Measurements from ENCODE around the gene PNLIPRP1.

Gene PNLIPRP1

GRCh38 chr10:116590590-116591444, at the start of gene PNLIPRP1:
Gene PNLIPRP1 (plus strand): TSS chr10:116590959. CDS start chr10:116591130, 171 bp downstream.
- no peak for DNase-seq

- DNase-seq, result no peak
These were observed 48.6 kb upstream of the PNLIPRP1 start for GRCh38 chr10:116542007-116542677.

DNA sequence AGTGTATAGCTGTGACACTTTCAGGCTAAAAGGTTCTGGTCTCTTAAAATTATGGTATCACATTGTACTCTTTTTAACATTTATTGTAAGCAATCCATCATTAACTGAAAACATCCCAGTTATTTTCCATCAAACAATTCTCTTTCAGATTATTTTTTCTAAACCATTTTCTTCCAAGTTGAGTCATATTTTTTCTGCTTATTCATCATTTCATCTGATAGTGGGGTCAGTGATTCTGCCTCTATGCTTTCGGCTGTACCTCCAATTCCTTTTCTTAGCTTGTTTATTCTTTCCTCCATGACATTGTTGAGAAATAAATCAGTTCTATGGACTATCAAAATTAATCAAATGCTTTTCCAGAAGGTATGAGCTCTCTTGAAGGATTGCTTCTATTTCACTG, 45.6 kb upstream of the PNLIPRP1 start:
- DNase-seq, result no peak

DNA sequence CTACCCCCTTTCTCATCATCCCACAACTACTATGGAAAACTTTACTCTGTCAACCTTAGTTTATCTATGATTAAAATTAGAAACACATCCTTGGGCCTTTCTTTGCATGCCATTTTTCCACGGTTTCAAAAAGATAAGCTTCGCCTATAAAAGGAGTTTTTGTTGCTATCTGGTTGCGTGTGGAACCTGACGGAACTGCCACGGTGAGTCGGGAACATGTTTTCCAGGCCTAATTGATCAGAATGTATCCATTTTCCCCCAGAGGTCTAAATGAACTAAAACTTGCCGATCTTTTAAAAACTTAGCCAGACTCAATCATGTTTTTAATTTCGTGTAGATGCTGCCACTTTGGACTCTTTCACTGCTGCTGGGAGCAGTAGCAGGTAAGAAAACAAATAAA, 45.0 kb upstream of the PNLIPRP1 start, which contains the start of gene PNLIP:
Gene PNLIP, plus strand, starts transcription at position 176 of the 400 bp plus-strand sequence. Its CDS starts 162 bp downstream, at position 338.
- DNase-seq, result no peak

DNA sequence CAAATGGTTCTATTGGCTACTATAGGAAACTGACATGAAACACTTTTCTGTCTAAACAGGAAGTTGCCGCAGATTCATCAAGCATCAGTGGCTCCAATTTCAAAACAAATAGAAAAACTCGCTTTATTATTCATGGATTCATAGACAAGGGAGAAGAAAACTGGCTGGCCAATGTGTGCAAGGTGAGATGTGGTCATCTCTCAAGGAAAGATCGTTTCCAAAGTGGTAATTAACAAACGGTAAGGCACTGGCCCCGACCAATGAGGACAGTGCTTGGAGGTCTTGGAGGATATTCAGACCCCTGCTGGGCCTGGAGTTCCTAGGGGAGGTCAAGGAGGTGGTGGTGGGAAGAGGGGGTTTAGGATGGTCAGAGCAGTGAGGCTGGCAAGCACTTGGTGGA, 42.5 kb upstream of the PNLIPRP1 start:
- no peak for DNase-seq

DNA sequence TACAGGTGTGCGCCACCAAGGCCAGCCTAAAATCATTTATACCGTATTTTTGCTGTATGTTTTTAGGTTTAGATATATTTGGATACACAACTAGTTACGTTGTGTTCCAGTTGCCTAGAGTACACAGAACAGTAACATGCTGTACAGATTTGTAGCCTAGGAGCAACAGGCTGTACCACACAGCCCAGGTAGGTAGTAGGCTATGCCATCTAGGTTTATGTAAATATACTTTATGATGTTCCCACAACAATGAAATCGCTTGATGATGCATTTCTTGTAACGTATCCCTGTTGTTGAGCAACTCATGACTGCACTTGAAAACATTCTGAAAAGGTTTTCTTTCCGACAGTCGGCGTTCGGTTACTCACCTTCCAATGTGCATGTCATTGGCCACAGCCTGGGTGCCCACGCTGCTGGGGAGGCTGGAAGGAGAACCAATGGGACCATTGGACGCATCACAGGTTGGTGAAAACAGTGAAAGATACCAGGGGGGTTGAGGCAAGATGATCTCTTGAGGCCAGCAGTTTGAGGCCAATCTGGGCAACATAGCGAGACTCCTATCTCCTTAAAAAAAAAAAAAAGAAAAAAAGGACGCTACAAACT, 37.3 kb upstream of the PNLIPRP1 start:
- DNase-seq, result no peak

DNA sequence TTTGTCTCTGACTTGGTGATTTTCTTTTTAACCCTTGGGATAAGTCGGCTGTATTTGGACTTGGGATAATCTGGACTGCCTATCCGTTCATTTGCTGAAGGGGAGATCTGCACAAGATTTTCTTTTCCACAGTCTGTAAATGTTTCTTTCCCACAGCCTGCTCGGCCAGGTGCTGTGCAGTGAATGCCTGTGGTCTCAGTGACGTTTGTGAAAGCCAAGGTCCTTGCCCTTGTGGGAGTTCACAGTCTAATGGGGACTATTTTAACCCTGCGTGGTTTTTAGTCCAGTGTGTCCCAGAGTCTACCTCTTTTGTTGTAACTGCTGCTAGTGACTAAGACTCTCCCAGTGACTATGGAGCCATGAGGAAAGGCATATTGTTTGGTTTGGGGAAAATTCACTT, 36.1 kb upstream of the PNLIPRP1 start:
- DNase-seq, result no peak

DNA sequence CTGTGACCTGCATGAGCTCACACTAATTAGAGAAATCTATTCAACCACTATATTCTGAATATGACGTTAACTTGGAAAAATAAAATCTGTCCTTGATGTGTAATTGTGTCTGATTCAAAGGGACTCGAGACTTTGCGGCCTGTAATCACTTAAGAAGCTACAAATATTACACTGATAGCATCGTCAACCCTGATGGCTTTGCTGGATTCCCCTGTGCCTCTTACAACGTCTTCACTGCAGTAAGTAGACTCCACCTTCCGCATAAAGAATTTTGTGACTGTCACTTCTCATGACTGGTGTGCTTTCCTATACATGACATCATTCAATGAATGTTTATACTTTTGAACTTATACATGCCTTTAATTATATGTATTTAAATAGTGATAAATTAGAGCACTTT, 34.9 kb upstream of the PNLIPRP1 start:
- no peak for DNase-seq

DNA sequence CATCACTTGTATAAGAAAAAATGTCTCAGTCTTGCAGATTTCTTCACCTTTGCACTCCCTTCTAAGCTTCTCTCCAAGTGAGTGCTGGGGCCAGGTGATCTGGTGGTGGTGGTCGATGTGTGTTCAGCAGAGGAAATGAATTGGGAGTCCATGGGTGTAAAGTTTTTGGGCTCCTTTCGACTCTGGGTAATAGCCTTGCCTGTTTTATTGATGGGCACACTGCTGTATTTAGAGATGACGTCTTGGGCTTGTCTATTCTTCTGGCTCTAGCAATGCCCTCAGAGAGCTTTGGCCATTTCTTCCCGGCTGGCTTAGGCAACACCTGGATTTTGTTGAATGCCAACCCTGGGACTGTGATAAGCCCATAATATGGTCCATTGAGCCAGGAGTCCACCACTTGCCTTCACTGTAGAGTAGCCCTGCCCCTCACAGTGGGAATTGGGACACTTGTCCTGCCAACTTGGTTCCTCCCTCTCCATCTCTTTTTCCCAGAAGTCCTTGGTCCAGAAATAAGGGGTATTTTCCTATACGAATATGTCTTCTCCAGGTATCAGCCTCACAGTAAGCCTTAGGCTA, 33.4 kb upstream of the PNLIPRP1 start:
- DNase-seq, result no peak

DNA sequence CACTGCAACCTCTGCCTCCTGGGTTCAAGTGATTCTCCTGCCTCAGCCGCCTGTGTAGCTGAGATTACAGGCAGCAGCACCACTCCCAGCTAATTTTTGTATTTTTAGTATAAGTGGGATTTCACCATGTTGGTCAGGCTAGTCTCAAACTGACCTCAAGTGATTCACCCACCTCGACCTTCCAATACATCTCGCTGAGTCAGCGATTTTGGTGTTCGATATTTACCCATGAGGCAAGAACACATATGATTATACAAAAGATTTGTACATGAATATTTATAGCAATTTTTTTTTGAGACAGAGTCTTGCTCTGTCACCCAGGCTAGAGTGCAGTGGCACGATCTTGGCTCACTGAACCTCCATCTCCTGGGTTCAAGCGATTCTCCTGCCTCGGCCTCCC, 25.2 kb upstream of the PNLIPRP1 start:
- no peak for DNase-seq

GRCh38 chr10:116566932-116567331, 23.8 kb upstream of the PNLIPRP1 start:
- DNase-seq, result no peak

DNA sequence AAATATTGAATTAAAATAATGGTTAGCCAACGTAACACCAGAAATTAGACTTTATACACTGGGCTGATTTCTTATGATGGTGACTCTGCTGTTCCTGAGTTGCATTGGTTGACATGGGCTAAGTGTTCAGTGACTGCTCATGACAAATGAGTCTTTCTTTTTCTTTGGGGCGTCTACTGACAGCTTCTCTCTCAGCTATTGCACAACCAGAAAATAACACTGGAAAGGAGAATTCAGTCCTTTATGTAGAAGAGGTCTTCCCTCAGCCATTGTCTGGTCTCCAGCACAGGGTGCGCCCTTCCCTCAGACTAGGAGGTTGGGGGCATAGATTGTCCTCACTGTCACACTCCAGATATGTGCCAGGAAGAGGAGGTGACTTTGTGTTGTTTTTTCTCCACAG, 23.4 kb upstream of the PNLIPRP1 start:
- no peak for DNase-seq

DNA sequence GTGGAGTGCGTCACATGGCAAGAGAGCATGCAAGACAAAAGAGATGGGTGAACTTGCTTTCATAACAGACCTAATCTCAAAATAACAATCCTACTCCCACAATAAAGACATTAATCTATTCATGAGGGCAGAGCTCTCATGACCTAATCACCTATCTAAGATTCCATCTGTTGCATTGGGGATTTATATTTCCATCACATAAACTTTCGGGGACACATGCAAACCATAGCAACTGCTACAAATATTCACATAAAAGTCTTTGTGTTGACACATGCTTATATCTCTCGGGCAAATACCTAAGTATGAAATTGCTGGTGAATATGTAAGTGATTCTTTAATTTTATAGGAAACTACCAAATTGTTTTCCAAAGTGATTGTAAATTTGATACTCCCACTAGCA, 16.0 kb upstream of the PNLIPRP1 start:
- DNase-seq, result no peak

DNA sequence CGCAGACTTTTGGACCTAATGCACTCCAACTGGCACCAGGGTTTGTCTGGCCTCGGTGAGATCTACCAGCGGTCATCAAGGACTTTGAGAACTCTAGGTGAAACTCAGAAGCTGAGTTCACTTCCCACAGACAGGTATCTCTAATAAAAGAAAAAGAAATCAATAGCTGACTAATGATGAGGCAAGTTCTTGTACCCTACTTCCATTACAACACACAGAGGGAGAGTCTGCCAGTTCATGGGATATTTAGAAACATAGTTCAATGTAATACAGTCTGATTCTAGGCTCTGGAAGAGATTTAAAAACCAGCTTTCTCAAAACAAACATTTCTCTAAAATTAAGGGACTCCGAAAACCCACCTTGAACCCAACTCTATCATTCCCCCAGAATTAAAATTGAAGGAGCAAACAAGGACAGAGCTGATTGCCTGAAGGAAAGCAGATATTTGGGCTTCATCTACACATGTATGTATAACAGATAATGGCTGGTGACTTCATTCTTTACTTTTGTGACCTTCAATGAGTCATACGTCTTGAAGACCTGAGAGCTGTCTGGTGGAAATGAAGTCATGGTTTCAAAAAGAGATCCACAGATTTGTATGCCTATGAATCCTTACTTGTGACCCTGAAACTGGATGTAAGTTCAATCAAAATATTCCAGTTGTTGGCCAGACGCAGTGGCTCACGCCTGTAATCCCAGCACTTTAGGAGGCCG, 2.7 kb upstream of the PNLIPRP1 start:
- DNase-seq, result no peak

DNA sequence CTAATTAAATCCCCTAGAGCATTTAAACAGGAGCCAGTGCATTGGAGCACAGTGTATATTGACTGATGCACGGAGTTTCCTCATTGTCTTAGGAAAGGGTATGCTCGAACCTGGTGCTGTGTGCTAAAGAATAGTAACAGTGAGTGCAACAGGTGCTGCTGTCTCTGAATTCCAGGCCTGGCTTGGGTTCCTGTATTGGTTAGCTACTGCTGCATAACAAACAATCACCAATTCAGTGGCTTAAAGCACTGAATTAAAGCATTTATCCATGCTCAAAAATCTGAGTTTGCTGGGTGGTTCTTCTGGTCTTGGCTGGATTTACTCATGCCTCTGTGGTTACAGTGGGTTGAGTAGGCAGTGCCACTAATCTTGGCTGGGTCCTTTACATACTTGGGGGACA, 1.8 kb upstream of the PNLIPRP1 start:
- DNase-seq, result no peak

GRCh38 chr10:116589926-116590325, 833 bp upstream of the PNLIPRP1 start:
- no peak for DNase-seq

- DNase-seq, result no peak
These were observed 2.5 kb downstream of the PNLIPRP1 start for GRCh38 chr10:116593139-116593740.

- no peak for DNase-seq
These were observed 3.8 kb downstream of the PNLIPRP1 start for GRCh38 chr10:116594525-116595035.

GRCh38 chr10:116596062-116596461, 5.3 kb downstream of the PNLIPRP1 start:
- DNase-seq, result no peak

DNA sequence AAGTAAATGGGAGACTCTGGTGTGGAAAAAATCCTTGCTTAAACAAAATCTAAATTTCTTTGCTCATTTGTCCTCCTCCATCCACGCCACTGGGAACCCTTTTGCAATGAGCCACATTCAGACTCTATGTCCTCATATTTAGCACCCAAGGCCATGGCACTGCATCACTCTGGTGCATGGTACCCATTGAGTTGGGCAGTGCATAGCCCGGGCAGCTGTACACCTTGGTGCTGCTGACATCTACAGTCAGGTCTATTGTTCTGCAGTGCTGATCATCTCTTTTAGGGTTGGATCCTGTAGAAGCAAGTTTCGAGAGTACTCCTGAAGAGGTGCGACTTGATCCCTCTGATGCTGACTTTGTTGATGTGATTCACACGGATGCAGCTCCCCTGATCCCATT, 6.8 kb downstream of the PNLIPRP1 start:
- no peak for DNase-seq

- no peak for DNase-seq
These were observed 7.6 kb downstream of the PNLIPRP1 start for GRCh38 chr10:116598329-116598728.

GRCh38 chr10:116599991-116600390, 9.2 kb downstream of the PNLIPRP1 start:
- no peak for DNase-seq
